K562 treated with DMSO at 1 percent for 12 hours (cell line): ENCODE measurements around the gene AEN. TPM values are rescaled to one million over a fixed set of nuclear protein-coding genes. Genes with fewer than 3 reads are reported as not detected.

ENCODE experiments used
- total RNA-seq: library from RNA; unstranded; fragments of 300-600 nt; gene quantifications from 2 replicates; pipeline ENCODE4 v1.2.3, GENCODE V29; 2022; ENCODE audit not compliant: insufficient read depth

The AEN gene
- 7.1 and 9.5 TPM in 2 replicates for total RNA-seq

GRCh38 chr15:88620995-88621772, at the start of gene AEN:
TSS of gene AEN (plus strand) at chr15:88621340. CDS start at chr15:88626210, 4,870 bp downstream.

GRCh38 chr15:88638626-88639372, 17.7 kb downstream of the AEN start, which contains the start of gene ISG20:
TSS of gene ISG20 (plus strand) at chr15:88639016. CDS start at chr15:88639367, 351 bp downstream.

Other genes with a start within 250 kb of the AEN start
- gene MRPL46, start 154.0 kb upstream of the AEN start, total RNA-seq, result 30.4 and 30.8 TPM in 2 replicates
- gene MRPS11, start 153.6 kb upstream of the AEN start, total RNA-seq, result 50.5 and 63.8 TPM in 2 replicates
- gene DET1, start 74.7 kb upstream of the AEN start, total RNA-seq, result 1.3 and 7.8 TPM in 2 replicates
- 2.0 and 3.5 TPM in 2 replicates for gene ISG20, start 17.7 kb downstream of the AEN start, total RNA-seq
- not detected in 2 replicates for gene ACAN, start 182.1 kb downstream of the AEN start, total RNA-seq